Ovary (tissue), 3 donors: Measurements from ENCODE around the gene RPTOR.

ENCODE experiments used
- CTCF ChIP-seq, 3 donors: fragments of 450-650 bp in 2 of 3; fragments of 200-600 bp in 1 of 3; IDR thresholded peaks; one replicate each; pipeline versions ENCODE4 v1.5.1 to v1.8.0; 2016 to 2022; ENCODE audit warnings: antibody characterized with exemption in 3 of 3, mild to moderate bottlenecking in 1 of 3
- EP300 ChIP-seq: sonication (generic); formaldehyde crosslinking; IDR thresholded peaks from one replicate; pipeline ENCODE4 v1.6.1; 2017; ENCODE audit warnings: antibody characterized with exemption
- POLR2A ChIP-seq: fragments of 450-650 bp; IDR thresholded peaks from one replicate; pipeline ENCODE4 v1.6.1; 2017; ENCODE audit warnings: antibody characterized with exemption, mild to moderate bottlenecking, moderate library complexity
- donor health status: DM: no; HTN: no; CAD: no.

GRCh38 chr17:80960037-80960796 is 415.6 kb downstream of the RPTOR start:
- no peak for TF ChIP-seq CTCF (IDR thresholded peaks at IDR 0.05)
- no peak for TF ChIP-seq EP300
- no peak for TF ChIP-seq POLR2A
